PC-9 (cell line): ENCODE results near the gene CEP126.

ENCODE experiments used
- CTCF ChIP-seq: fragments of 200-600 bp; sonication (generic); conservative IDR thresholded peaks from 2 replicates; pipeline ENCODE4 v1.6.1; 2017; ENCODE audit warnings: mixed run types, antibody characterized with exemption, mild to moderate bottlenecking, moderate library complexity
- EZH2 ChIP-seq: fragments of 200-600 bp; sonication (generic); IDR thresholded peaks from 2 replicates; pipeline ENCODE4 v1.8.0; 2017; ENCODE audit warnings: antibody characterized with exemption, low read depth

- TF ChIP-seq CTCF (no peak), EZH2 (no peak)
Observed at GRCh38 chr11:102001657-102002338, 87.0 kb downstream of the CEP126 start.
